Kidney epithelial cell (primary cell): ENCODE data around the gene IGSF9B. TPM values are rescaled to one million over a fixed set of nuclear protein-coding genes. Genes with fewer than 3 reads are reported as not detected.

Experiments used
- DNase-seq: peaks from one replicate; pipeline ENCODE4 v3.0.0-alpha.2; 2010; ENCODE audit warnings: low read depth
- H3K27me3 ChIP-seq: 2 replicates; pipeline ENCODE4 v1.6.0; 2011; ENCODE audit warnings: low read length; ENCODE audit not compliant: control insufficient read depth, insufficient read depth
- H3K36me3 ChIP-seq: 2 replicates; pipeline ENCODE4 v1.5.1; 2011; ENCODE audit warnings: low read length; ENCODE audit not compliant: control insufficient read depth, insufficient read depth
- H3K4me3 ChIP-seq: 2 replicates; pipeline ENCODE4 v1.5.1; 2011; ENCODE audit warnings: low read depth, mild to moderate bottlenecking, control low read depth, low read length
- total RNA-seq: library from RNA; depleted of rRNA; stranded (reverse); fragments of >200 nt; gene quantifications from 2 replicates; pipeline ENCODE4 v1.2.3, GENCODE V29; 2015
- TF ChIP-seq, protein P1 (sequence below): IDR thresholded peaks from 2 replicates; pipeline ENCODE4 v1.5.1; 2011; ENCODE audit warnings: mild to moderate bottlenecking, moderate library complexity, low read length, control low read depth, inconsistent platforms; ENCODE audit not compliant: insufficient read depth, poor library complexity, severe bottlenecking

The IGSF9B gene
- total RNA-seq, 1 donor from 2014 or later: 5.9 TPM

DNA sequence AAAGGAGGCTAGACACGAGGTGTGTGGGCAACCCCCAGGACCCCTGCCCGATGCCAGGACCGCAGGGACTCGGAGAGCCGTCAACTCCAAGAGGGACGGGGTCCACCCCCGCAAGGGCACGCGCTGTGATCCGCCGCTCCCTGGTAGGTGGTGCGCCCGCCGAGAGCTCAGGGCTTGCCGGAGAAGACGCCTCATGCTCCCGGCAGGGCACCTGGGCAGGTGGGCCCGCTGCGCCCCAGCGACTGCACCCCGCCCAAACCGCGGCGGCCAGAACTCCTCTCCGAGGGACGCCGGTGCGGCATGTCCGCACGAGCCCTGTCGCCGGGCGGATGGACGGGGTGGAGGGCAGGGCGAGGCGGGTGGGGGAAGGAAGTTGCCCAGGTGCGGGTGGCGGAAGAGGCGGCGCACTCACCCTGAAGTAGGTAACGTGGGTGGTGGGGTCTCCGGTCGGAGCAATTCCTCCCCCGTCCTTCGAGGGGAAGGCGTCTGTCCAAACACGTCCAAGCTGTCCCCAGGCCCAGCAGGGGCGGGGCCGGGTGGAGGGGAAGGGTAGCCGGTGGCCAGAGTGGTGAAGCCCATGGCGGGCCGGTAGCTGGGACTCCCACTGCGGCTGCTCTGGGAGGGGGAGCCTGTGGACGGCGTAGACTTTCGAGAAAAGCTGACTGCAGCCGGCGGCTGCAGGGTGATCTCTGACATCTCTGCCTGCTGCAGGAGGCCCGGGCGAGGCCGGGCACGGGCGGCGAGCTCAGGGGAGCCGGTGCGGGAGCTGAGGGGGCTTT, 37.2 kb downstream of the IGSF9B start:
- no peak overlapping the region for H3K4me3 ChIP-seq
- H3K27me3 ChIP-seq: peaks cover 17% of the 10 kb centered on the region
- TF ChIP-seq, protein P1, sequence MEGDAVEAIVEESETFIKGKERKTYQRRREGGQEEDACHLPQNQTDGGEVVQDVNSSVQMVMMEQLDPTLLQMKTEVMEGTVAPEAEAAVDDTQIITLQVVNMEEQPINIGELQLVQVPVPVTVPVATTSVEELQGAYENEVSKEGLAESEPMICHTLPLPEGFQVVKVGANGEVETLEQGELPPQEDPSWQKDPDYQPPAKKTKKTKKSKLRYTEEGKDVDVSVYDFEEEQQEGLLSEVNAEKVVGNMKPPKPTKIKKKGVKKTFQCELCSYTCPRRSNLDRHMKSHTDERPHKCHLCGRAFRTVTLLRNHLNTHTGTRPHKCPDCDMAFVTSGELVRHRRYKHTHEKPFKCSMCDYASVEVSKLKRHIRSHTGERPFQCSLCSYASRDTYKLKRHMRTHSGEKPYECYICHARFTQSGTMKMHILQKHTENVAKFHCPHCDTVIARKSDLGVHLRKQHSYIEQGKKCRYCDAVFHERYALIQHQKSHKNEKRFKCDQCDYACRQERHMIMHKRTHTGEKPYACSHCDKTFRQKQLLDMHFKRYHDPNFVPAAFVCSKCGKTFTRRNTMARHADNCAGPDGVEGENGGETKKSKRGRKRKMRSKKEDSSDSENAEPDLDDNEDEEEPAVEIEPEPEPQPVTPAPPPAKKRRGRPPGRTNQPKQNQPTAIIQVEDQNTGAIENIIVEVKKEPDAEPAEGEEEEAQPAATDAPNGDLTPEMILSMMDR: no peak
- DNase-seq: no peak
- H3K36me3 ChIP-seq: no peaks in the 10 kb centered on the region

DNA sequence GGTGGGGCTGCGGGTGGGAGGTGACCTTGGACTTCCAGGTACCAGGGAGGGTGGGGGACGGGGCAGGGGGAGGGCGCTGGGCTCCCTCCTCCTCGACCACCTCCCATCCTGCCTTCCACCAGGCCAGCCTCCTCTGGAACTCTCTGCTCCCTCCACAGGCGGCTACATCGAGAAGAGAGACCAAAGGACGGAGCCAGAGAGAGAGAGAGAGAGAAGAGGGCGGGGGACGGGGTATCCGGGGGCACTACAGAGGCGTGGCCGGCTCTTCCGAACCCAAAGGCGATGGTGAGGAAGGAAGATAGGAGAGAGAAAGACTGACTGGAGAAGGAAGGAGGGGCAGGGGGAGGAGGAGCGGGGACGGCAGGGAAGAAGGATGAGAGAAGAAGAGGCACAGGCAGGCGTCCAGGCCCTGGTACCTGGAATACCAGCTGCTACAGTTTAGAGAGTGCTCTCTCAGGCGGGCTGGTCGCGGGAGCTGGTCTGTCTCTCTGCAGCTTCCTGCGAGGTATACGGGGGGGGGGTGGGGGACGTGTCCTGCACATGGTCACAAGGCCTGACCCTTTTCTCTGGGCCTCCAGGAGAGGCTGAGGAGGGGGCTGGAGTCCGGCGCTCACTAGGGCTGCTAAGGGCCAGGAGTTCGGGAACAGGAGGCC, 38.0 kb downstream of the IGSF9B start:
- H3K27me3 ChIP-seq: peaks cover 17% of the 10 kb centered on the region
- TF ChIP-seq, protein P1: no peak
- no peak overlapping the region for H3K4me3 ChIP-seq
- no peak for DNase-seq
- H3K36me3 ChIP-seq: no peaks in the 10 kb centered on the region

DNA sequence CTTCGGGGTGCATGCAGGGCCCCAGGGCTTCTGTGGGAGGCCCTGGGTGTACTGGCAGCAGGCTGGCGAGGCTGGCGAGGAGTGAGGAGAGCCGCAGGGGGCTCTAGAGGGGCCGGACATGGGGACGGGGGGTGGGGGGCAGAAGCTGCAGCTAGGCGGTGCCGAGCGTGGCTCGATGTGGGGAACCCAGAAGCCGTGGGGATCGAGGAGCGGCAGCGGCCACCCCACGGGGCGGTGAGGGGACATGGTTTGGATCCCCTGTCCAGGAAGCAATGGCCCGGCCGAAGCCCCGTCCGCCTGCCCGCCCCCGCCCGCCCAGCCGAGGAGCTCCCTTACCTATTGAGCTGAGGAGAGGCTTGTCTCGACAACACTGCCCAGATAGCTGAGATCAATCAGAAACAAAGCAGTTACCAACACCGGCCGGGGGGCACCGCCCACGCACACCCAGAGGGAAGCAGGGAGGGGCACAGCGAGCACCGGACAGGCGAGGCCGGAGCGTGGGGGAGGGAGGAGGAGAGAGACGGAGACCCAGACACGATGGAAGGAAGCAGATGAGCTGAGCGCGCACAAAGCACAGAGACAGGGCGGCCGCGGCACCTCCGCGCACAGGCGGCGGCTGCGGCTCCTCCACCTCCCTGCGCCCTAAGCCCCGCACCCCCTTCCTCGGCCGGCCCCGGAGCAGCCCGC, 38.7 kb downstream of the IGSF9B start:
- TF ChIP-seq, protein P1: no peak
- H3K36me3 ChIP-seq: no peaks in the 10 kb centered on the region
- DNase-seq: no peak
- peaks cover 17% of the 10 kb centered on the region for H3K27me3 ChIP-seq
- no peak overlapping the region for H3K4me3 ChIP-seq

DNA sequence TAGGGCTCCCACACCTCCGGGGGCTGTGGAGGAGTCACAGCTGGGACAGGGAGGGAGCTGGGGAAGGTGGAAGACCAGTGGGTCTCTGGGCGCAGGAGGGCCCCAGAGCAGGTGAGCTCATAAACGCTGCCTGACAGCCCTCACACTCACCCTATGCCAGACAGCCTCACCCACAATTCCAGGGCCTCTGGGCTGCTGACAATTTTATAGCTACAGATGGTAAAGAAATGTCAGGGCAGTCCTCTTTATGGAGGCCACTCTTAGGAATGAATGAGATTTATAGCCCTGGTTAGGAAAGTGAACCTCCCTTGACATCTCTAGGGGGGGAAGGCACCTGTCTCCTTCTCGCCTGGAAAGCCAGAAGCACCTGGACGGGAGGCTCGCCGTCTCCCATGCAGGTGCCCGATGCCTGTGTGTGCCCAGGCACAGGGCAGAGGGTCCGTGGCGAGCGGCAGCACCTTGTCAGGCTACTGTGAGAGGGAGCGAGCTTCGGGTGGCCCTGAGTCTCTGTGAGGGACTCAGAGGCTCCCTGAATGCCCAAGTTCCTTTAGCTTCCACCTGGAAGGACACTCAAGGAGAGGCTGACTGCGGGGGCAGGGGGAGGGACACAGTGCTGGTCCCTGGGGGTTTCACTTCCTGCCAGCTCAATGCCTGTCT, 39.9 kb downstream of the IGSF9B start:
- H3K36me3 ChIP-seq: no peaks in the 10 kb centered on the region
- peaks cover 17% of the 10 kb centered on the region for H3K27me3 ChIP-seq
- TF ChIP-seq, protein P1: no peak
- DNase-seq: no peak
- H3K4me3 ChIP-seq: no peak overlapping the region

DNA sequence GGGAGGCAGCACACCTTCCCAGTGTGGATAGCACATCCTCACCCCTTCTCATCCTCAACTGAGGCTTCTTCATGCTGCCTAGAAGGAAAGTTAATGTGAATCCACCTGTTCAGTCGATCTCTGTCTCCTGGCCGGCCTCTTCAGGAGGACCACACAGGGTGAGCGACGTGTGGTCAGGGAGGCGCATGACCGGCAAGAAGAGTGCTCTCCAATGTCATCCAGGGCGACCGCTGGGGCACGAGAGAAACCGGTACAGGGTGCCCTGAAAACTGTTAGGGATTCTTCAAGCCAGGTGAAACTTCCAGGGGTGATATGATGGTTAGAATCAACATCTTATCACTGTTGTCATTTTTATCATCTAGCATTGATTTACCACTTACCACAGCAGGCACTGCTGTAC, 43.0 kb downstream of the IGSF9B start:
- Histone ChIP-seq H3K36me3 (no peaks in the 10 kb centered on the region), H3K4me3 (no peak overlapping the region), H3K27me3 (peaks cover 13% of the 10 kb centered on the region)
- TF ChIP-seq, protein P1: no peak
- no peak for DNase-seq
